Thyroid gland (tissue), 4 donors: Measurements from ENCODE around the gene SGPP2.

Experiments
- CTCF ChIP-seq, 6 experiments: fragments of 200-600 bp in 3 of 6; fragments of 450-650 bp in 3 of 6; sonication (generic) in 3 of 6; IDR thresholded peaks; one replicate each; pipeline ENCODE4 v1.5.1; 2016 to 2019; ENCODE audit warnings: antibody characterized with exemption in 6 of 6, mild to moderate bottlenecking in 2 of 6, inconsistent platforms in 1 of 6, moderate library complexity in 1 of 6
- POLR2A ChIP-seq, 2 donors: fragments of 450-650 bp; IDR thresholded peaks; one replicate each; pipeline ENCODE4 v1.6.1; 2017; ENCODE audit warnings: antibody characterized with exemption in 2 of 2, mild to moderate bottlenecking in 2 of 2, moderate library complexity in 1 of 2

GRCh38 chr2:222381566-222381965 is 42.8 kb upstream of the SGPP2 start:
- no peak for TF ChIP-seq CTCF (IDR thresholded peaks at IDR 0.05)
- no peak for TF ChIP-seq POLR2A (IDR thresholded peaks at IDR 0.05)
